ENCODE measurements around the gene NEUROG1. TPM values are rescaled to one million over a fixed set of nuclear protein-coding genes. Genes with fewer than 3 reads are reported as not detected.

Gene NEUROG1
- total RNA-seq (not detected), total RNA-seq (0 to 0.10 (median 0) reads per million in 172 experiments)
- polyA plus RNA-seq (2013, experiment 1 of 2) = not detected
- polyA plus RNA-seq (2013, experiment 2 of 2) = not detected

- ATAC-seq (ENCODE audit: poor library complexity) = no peak
- Mint-ChIP-seq H3K4me3 (no peak within 1 kb of the TSS), H3K27me3 (peaks cover 90% of the 10 kb centered on the region), H3K27ac (no peak within 1 kb of the TSS), H3K9me3 (no peaks in the 10 kb centered on the region), H3K36me3 (ENCODE audit: low read depth) (no peaks in the 10 kb centered on the region), H3K4me1 (ENCODE audit: low read depth) (no peaks in the 10 kb centered on the region)
- Histone ChIP-seq H3K36me3 (ENCODE audit: insufficient read depth, low read length) (no peaks in the 10 kb centered on the region), H3K4me3 (ENCODE audit: low read length) (no peak within 1 kb of the TSS), H3K27ac (ENCODE audit: low read depth in 1 of 2, low read length in 2 of 2) (no peak within 1 kb of the TSS), H3K27me3 (ENCODE audit: control insufficient read depth in 1 of 2, insufficient read depth in 2 of 2, low read length in 2 of 2) (peaks cover 65 to 69% of the 10 kb centered on the region in 2 experiments), H3K9me3 (ENCODE audit: control insufficient read depth in 1 of 2, insufficient read depth in 1 of 2, low read length in 2 of 2) (no peaks in the 10 kb centered on the region), H3K4me1 (ENCODE audit: insufficient read depth, low read length) (peaks cover 2% of the 10 kb centered on the region)
- TF ChIP-seq CTCF (IDR thresholded peaks at IDR 0.05) = no peak
- intact Hi-C loops (cut with DNase I, micrococcal nuclease) = no loop called here
- DNase-seq = no peak
- ChIA-PET POLR2A (no interaction called here), CTCF (no interaction called here)
Observed at GRCh38 chr5:135535820-135536801, at the start of gene NEUROG1. NEUROG1 (minus strand) TSS chr5:135535964; CDS start chr5:135535690, 274 bp downstream.

GRCh38 chr5:135584918-135585317 is 49.2 kb upstream of the NEUROG1 start:
- Mint-ChIP-seq H3K4me3 (no peak overlapping the region), H3K9me3 (no peaks in the 10 kb centered on the region), H3K4me1 (ENCODE audit: low read depth) (no peaks in the 10 kb centered on the region), H3K27me3 (peaks cover 45% of the 10 kb centered on the region), H3K27ac (no peak overlapping the region), H3K36me3 (ENCODE audit: low read depth) (no peaks in the 10 kb centered on the region)
- no peaks in the 10 kb centered on the region for H3K4me1 ChIP-seq (ENCODE audit: insufficient read depth, low read length)
- no peaks in the 10 kb centered on the region for H3K36me3 ChIP-seq (ENCODE audit: insufficient read depth, low read length)
- no peak for ATAC-seq (ENCODE audit: poor library complexity)
- no peak for DNase-seq
- no peak overlapping the region for H3K4me3 ChIP-seq (ENCODE audit: low read length)
- no peak overlapping the region for H3K27ac ChIP-seq (ENCODE audit: low read depth in 1 of 2, low read length in 2 of 2)
- CTCF ChIA-PET = no interaction called here
- no peak for TF ChIP-seq CTCF (IDR thresholded peaks at IDR 0.05)
- intact Hi-C loops (cut with DNase I, micrococcal nuclease) = no loop called here
- no peaks in the 10 kb centered on the region for H3K9me3 ChIP-seq (ENCODE audit: control insufficient read depth in 1 of 2, insufficient read depth in 1 of 2, low read length in 2 of 2)
- POLR2A ChIA-PET = no interaction called here
- peaks cover 5 to 12% of the 10 kb centered on the region in 2 experiments for H3K27me3 ChIP-seq (ENCODE audit: control insufficient read depth in 1 of 2, insufficient read depth in 2 of 2, low read length in 2 of 2)

GRCh38 chr5:135584276-135584675 is 48.5 kb upstream of the NEUROG1 start:
- Mint-ChIP-seq H3K27ac (no peak overlapping the region), H3K36me3 (ENCODE audit: low read depth) (no peaks in the 10 kb centered on the region), H3K4me3 (no peak overlapping the region), H3K4me1 (ENCODE audit: low read depth) (no peaks in the 10 kb centered on the region), H3K27me3 (peaks cover 52% of the 10 kb centered on the region), H3K9me3 (no peaks in the 10 kb centered on the region)
- TF ChIP-seq CTCF (IDR thresholded peaks at IDR 0.05) = no peak
- Histone ChIP-seq H3K27me3 (ENCODE audit: control insufficient read depth in 1 of 2, insufficient read depth in 2 of 2, low read length in 2 of 2) (peaks cover 11 to 12% of the 10 kb centered on the region in 2 experiments), H3K27ac (ENCODE audit: low read depth in 1 of 2, low read length in 2 of 2) (no peak overlapping the region), H3K36me3 (ENCODE audit: insufficient read depth, low read length) (no peaks in the 10 kb centered on the region), H3K4me3 (ENCODE audit: low read length) (no peak overlapping the region), H3K9me3 (ENCODE audit: control insufficient read depth in 1 of 2, insufficient read depth in 1 of 2, low read length in 2 of 2) (peaks cover 0 to under 1% of the 10 kb centered on the region in 2 experiments), H3K4me1 (ENCODE audit: insufficient read depth, low read length) (no peaks in the 10 kb centered on the region)
- POLR2A ChIA-PET = no interaction called here
- ATAC-seq (ENCODE audit: poor library complexity) (no peak), DNase-seq (no peak)
- intact Hi-C loops (cut with DNase I, micrococcal nuclease) = no loop called here
- CTCF ChIA-PET = no interaction called here
